Endothelial cell of umbilical vein (primary cell): ENCODE results near the gene CMSS1.

ENCODE experiments used
- POLR2A ChIP-seq: IDR thresholded peaks from 2 replicates; pipeline ENCODE4 v1.6.1; 2012; ENCODE audit warnings: low read depth, mild to moderate bottlenecking, control low read depth, low read length
- POLR2AphosphoS5 ChIP-seq: IDR thresholded peaks from 2 replicates; pipeline ENCODE4 v1.6.1; 2012; ENCODE audit warnings: low read depth, mild to moderate bottlenecking, control low read depth, low read length, moderate library complexity; ENCODE audit not compliant: insufficient read depth

DNA sequence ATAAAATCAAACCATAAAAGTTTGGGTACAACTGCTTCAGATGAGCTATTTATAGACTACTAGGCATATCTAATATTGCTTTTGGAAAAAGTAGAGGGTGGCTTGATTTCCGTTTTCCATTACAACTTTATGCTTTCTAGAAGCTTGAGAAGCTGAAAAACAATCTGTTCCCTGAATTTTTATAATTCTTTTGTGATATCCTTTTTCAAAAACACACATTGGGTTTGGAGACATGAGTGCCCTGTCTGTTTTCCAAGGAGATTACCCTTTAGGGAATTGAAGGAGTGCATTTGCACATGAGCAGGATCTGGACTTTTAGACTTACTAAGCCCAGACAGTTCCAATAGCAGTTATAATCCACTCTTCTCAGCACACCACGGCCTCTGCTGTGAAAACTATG is 346.1 kb downstream of the CMSS1 start:
- TF ChIP-seq POLR2AphosphoS5 = no peak
- no peak for TF ChIP-seq POLR2A
